Gastroesophageal sphincter (tissue), 4 donors: Measurements from ENCODE around the gene PLEKHN1. TPM values are rescaled to one million over a fixed set of nuclear protein-coding genes. Genes with fewer than 3 reads are reported as not detected.

Experiments
- ATAC-seq: fragments of 150-250 bp; one replicate; pipeline ENCODE4 v1.9.1; 2016; ENCODE audit warnings: mild to moderate bottlenecking, moderate library complexity
- H3K27ac ChIP-seq, 4 donors: fragments of 200-600 bp; sonication (generic) in 3 of 4; 1 replicate in 3 of 4; 2 replicates in 1 of 4; pipeline ENCODE4 v1.5.1; 2016 to 2019
- H3K27me3 ChIP-seq: fragments of 200-600 bp; sonication (generic); one replicate; pipeline ENCODE4 v1.5.1; 2019
- H3K36me3 ChIP-seq, 2 donors: fragments of 200-600 bp; sonication (generic); one replicate each; pipeline ENCODE4 v1.5.1; 2019; ENCODE audit warnings: control low read depth in 1 of 2
- H3K4me1 ChIP-seq, 3 donors: fragments of 200-600 bp; sonication (generic); 1 replicate in 2 of 3; 2 replicates in 1 of 3; pipeline ENCODE4 v1.5.1; 2016 to 2019; ENCODE audit warnings: control low read depth in 2 of 3
- H3K4me3 ChIP-seq, 2 donors: fragments of 200-600 bp; sonication (generic); one replicate each; pipeline ENCODE4 v1.5.1; 2019; ENCODE audit warnings: mild to moderate bottlenecking in 1 of 2, moderate library complexity in 1 of 2
- H3K9me3 ChIP-seq, 3 donors: fragments of 200-600 bp; sonication (generic); one replicate each; pipeline ENCODE4 v1.5.1; 2017 to 2019; ENCODE audit warnings: control low read depth in 2 of 3
- EP300 ChIP-seq: sonication (generic); formaldehyde crosslinking; IDR thresholded peaks from one replicate; pipeline ENCODE4 v1.6.1; 2017; ENCODE audit warnings: antibody characterized with exemption, mild to moderate bottlenecking
- POLR2A ChIP-seq, 2 donors: fragments of 450-650 bp; IDR thresholded peaks; one replicate each; pipeline ENCODE4 v1.6.1; 2017; ENCODE audit warnings: antibody characterized with exemption in 2 of 2, mild to moderate bottlenecking in 2 of 2, moderate library complexity in 1 of 2
- POLR2AphosphoS5 ChIP-seq: sonication (generic); formaldehyde crosslinking; IDR thresholded peaks from one replicate; pipeline ENCODE4 v1.6.1; 2017; ENCODE audit warnings: antibody characterized with exemption
- WGBS, 2 donors: methylation state at CpG; one replicate each; pipeline ENCODE4 v1.1.5; 2018; ENCODE audit warnings: low coverage in 1 of 2; 5-methylcytosine and 5-hydroxymethylcytosine counted together
- total RNA-seq, 4 donors: library from RNA; depleted of rRNA; stranded (reverse); fragments of >200 nt; gene quantifications; one replicate each; pipeline ENCODE4 v1.1.0, GENCODE V29; 2016
- TF ChIP-seq, protein P1 (sequence below), 4 experiments: fragments of 200-600 bp in 2 of 4; fragments of 450-650 bp in 2 of 4; sonication (generic) in 1 of 4; IDR thresholded peaks; one replicate each; pipeline ENCODE4 v1.5.1; 2017 to 2019; ENCODE audit warnings: antibody characterized with exemption in 4 of 4, mild to moderate bottlenecking in 2 of 4, moderate library complexity in 2 of 4

Gene PLEKHN1
- total RNA-seq, 4 donors from 2014 or later, result 0.62 to 2.3 TPM; not detected in 2

DNA sequence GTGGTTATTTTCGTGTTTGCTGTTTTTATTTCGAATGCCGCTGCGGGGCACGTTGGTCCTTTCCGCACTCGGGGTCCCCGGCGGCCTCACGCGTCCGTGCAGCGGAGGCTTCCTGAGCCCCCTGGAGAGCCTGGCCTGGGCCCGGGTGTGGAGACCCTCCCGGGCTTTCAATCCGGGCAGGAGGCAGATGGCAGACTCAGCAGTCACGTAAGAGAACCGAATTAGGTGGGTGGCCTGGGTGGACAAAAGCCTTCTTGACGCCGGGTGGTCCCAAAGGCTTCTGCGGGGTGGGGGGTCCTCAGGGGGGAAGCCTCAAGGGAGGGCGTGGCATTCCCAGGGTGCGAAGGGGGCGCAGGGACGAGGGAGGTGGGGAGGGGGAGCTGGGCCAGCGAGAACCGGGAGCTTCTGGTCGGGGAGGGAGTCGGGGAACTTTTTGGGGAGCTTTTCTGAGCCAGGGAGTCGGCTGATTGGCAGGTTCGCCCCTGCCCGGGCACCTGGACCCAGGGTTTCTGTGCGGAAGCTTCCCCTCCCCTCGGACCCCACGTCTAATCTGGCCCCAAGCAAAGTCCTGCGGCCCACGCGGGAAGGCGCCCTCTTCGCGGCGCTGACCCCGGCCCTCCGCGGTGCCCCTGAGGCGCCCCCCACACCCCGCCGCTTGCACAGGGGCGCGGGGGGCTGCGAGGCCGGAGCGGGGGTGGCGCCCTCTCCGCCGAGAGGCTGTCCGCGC, 34.9 kb downstream of the PLEKHN1 start:
- ATAC-seq, result no peak
- Histone ChIP-seq H3K27ac (peak overlapping the region; percentile 91 to 99 (median 97)), H3K4me1 (peaks cover 0 to 71% (median 21%) of the 10 kb centered on the region in 3 donors), H3K27me3 (peaks cover 47% of the 10 kb centered on the region), H3K4me3 (peak overlapping the region; percentile 55 to 86), H3K9me3 (no peaks in the 10 kb centered on the region), H3K36me3 (peaks cover 0 to 3% of the 10 kb centered on the region in 2 donors)
- TF ChIP-seq POLR2A (IDR thresholded peaks at IDR 0.05), result no peak
- WGBS, 2 donors, result 0% methylated on average over 3 of the region's 58 CpGs; no CpG with 5 or more reads in 1 of the 2 donors

DNA sequence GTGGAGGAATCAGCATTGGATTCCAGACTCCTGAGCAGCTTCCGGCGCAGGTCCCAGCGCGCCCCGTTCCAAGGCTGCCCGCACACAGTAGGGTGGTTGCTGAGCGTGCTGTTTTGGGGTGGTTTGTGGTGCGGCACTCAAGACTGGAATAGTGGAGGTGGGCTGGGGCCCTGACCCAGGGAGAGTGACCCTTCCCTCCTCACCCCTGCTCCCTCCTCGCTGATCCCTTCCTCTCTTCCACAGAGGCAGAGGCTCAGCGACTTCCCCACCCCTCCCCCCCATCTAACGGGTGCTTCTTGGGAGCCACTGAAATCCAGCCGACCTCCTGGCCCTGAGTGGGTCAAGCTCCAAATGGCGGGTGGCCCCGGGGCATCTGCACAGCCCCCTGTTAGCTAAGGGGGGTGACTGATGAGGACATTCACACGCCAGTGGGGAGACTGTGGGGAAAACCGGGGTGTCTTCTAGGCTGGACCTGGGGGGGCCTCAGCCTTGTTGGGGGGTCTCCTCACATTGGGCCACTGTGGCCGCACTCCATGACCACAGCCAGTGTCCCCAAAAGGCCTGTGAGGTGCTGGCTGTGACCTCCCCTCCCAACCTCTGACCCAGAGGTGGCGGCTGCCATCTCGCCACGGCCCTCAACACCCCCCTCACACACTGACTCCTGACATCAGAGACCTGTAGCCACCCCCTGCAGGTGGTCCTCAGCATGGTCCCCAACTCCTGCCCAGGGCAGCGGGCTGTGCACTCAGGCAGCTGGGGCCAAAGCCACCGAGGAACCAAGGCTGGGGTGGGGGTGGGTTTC, 37.5 kb downstream of the PLEKHN1 start:
- Histone ChIP-seq H3K27me3 (peaks cover 29% of the 10 kb centered on the region), H3K4me1 (peaks cover 0 to 54% (median 13%) of the 10 kb centered on the region in 3 donors)
- no peak for TF ChIP-seq POLR2AphosphoS5
- TF ChIP-seq POLR2A (IDR thresholded peaks at IDR 0.05), result no peak
- TF ChIP-seq, protein P1, sequence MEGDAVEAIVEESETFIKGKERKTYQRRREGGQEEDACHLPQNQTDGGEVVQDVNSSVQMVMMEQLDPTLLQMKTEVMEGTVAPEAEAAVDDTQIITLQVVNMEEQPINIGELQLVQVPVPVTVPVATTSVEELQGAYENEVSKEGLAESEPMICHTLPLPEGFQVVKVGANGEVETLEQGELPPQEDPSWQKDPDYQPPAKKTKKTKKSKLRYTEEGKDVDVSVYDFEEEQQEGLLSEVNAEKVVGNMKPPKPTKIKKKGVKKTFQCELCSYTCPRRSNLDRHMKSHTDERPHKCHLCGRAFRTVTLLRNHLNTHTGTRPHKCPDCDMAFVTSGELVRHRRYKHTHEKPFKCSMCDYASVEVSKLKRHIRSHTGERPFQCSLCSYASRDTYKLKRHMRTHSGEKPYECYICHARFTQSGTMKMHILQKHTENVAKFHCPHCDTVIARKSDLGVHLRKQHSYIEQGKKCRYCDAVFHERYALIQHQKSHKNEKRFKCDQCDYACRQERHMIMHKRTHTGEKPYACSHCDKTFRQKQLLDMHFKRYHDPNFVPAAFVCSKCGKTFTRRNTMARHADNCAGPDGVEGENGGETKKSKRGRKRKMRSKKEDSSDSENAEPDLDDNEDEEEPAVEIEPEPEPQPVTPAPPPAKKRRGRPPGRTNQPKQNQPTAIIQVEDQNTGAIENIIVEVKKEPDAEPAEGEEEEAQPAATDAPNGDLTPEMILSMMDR (IDR thresholded peaks at IDR 0.05), result no peak
- no peak for TF ChIP-seq EP300

DNA sequence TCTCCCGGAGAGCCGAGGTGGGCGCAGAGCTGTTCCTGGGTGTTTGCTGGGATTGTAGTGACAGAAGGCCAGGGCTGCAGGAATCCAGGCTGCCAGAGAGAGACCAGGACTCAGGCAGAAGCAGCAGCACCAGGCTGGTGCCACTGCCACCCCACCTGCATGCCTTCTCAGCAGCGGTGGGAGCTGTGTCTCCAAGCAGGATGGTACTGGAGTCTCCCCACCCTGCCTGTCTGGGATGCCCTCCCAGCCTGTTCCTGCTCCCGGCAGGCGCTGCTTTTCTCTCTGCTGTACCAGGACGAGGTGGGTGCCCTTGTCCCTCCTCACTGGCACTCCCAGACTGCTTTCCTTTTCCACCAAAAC, 38.1 kb downstream of the PLEKHN1 start:
- H3K4me3 ChIP-seq, result no peak overlapping the region
- 0% methylated on average over 1 of the region's 7 CpGs; no CpG with 5 or more reads in 1 of the 2 donors for WGBS, 2 donors
- H3K9me3 ChIP-seq, result no peaks in the 10 kb centered on the region
- H3K4me1 ChIP-seq, result peaks cover 0 to 49% (median 13%) of the 10 kb centered on the region in 3 donors
- peaks cover 0 to 3% of the 10 kb centered on the region in 2 donors for H3K36me3 ChIP-seq
- H3K27me3 ChIP-seq, result peaks cover 25% of the 10 kb centered on the region
- TF ChIP-seq EP300 (no peak), POLR2AphosphoS5 (no peak), POLR2A (IDR thresholded peaks at IDR 0.05) (no peak)
- TF ChIP-seq, protein P1 (IDR thresholded peaks at IDR 0.05), result no peak
- ATAC-seq, result no peak
- no peak overlapping the region for H3K27ac ChIP-seq

More for the DNA sequence above, 37.5 kb downstream of the PLEKHN1 start:
- Histone ChIP-seq H3K4me3 (no peak overlapping the region), H3K36me3 (peaks cover 0 to 3% of the 10 kb centered on the region in 2 donors), H3K9me3 (no peaks in the 10 kb centered on the region), H3K27ac (no peak overlapping the region)
- WGBS, 2 donors, result 79 to 100% methylated on average over 1 to 2 of the region's 22 CpGs
- ATAC-seq, result no peak

DNA sequence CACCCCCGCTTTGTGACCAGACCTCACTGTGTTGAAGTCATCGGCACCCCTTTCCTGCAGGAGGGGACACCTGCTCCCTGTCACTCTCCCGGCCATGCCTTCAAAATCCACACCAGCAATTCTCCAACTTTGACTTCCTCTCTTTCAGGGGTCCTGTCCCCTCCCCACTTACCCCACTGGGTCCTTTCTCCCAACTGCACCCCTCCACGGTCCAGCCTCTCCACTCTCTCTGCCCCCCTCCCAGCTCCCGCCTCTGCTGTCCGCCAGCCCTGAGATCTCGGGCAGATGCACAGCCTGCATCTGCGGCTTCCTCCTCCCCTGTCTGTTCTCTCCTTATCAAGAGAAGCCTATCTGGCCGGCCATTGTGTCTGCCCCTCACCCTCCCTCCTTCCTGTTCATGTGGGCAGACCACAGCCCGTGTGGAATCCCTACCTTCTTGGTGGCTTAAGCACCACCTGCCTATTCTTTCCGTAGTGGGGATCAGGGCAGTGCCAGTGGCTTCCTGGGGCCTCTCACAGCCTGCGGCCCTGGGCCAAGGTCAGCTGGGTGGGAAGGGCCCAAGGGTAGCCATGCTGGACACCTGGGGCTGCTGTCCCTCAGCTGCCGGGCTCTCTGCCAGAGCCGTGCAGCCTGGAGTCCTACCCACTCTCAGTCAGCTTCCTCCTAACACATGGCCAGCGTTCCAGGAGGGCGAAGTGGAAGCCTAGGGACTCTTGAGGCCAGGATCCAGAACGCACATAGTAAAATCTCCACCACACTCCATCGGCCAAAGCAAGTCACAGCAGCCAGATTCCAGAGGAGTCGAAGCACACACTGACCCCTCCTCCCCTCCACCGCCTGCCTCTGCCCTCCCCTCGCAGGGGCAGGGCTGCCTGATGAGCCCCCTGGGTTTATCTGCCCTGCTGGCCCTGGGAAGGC, 38.8 kb downstream of the PLEKHN1 start:
- peaks cover 0 to 42% (median 13%) of the 10 kb centered on the region in 3 donors for H3K4me1 ChIP-seq
- H3K36me3 ChIP-seq, result peaks cover 0 to 3% of the 10 kb centered on the region in 2 donors
- TF ChIP-seq POLR2A (IDR thresholded peaks at IDR 0.05), result no peak
- TF ChIP-seq, protein P1 (IDR thresholded peaks at IDR 0.05), result no peak
- no peak for TF ChIP-seq POLR2AphosphoS5
- TF ChIP-seq EP300, result no peak
- H3K9me3 ChIP-seq, result no peaks in the 10 kb centered on the region
- 25 to 68% methylated on average over 4 to 15 of the region's 21 CpGs for WGBS, 2 donors
- ATAC-seq, result no peak
- H3K27ac ChIP-seq, result no peak overlapping the region
- no peak overlapping the region for H3K4me3 ChIP-seq
- H3K27me3 ChIP-seq, result peaks cover 19% of the 10 kb centered on the region
